ENCODE measurements around the gene MARCHF4. TPM values are rescaled to one million over a fixed set of nuclear protein-coding genes. Genes with fewer than 3 reads are reported as not detected.

The MARCHF4 gene
- total RNA-seq, 4 donors from 2014 or later, result 0.15 TPM; not detected in 3

- 38 to 48% methylated on average over 3 of the region's 3 CpGs for WGBS, 2 donors
- H3K4me3 ChIP-seq (replicated peaks in 1 of 3), result no peak overlapping the region
- TF ChIP-seq, protein P1, sequence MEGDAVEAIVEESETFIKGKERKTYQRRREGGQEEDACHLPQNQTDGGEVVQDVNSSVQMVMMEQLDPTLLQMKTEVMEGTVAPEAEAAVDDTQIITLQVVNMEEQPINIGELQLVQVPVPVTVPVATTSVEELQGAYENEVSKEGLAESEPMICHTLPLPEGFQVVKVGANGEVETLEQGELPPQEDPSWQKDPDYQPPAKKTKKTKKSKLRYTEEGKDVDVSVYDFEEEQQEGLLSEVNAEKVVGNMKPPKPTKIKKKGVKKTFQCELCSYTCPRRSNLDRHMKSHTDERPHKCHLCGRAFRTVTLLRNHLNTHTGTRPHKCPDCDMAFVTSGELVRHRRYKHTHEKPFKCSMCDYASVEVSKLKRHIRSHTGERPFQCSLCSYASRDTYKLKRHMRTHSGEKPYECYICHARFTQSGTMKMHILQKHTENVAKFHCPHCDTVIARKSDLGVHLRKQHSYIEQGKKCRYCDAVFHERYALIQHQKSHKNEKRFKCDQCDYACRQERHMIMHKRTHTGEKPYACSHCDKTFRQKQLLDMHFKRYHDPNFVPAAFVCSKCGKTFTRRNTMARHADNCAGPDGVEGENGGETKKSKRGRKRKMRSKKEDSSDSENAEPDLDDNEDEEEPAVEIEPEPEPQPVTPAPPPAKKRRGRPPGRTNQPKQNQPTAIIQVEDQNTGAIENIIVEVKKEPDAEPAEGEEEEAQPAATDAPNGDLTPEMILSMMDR (IDR thresholded peaks at IDR 0.05), result no peak
- no peak for TF ChIP-seq POLR2A (IDR thresholded peaks at IDR 0.05)
- peak overlapping the region in 1 of 3 donors; percentile 18 for H3K27ac ChIP-seq
- peaks cover 6 to 10% of the 10 kb centered on the region in 2 donors for H3K36me3 ChIP-seq
- intact Hi-C loops (cut with DNase I), result loop anchor here (10.0 kb wide), 1 partner anchor 79 kb away; the partner anchor contains the start of gene RPL37A
- H3K27me3 ChIP-seq, result no peaks in the 10 kb centered on the region
- peak; percentile 45 to 55 for DNase-seq
- no peaks in the 10 kb centered on the region for H3K9me3 ChIP-seq
- H3K4me1 ChIP-seq, result peaks cover 0 to 13% of the 10 kb centered on the region in 2 donors
Observed at GRCh38 chr2:216415541-216415940, 43.3 kb upstream of the MARCHF4 start.

GRCh38 chr2:216414772-216415319, 42.6 kb upstream of the MARCHF4 start:
- Histone ChIP-seq H3K36me3 (peaks cover 0 to 4% of the 10 kb centered on the region in 2 donors), H3K4me3 (replicated peaks in 1 of 3) (no peak overlapping the region), H3K27ac (no peak overlapping the region), H3K4me1 (peaks cover 0 to 13% of the 10 kb centered on the region in 2 donors), H3K9me3 (no peaks in the 10 kb centered on the region), H3K27me3 (no peaks in the 10 kb centered on the region)
- TF ChIP-seq, protein P1 (IDR thresholded peaks at IDR 0.05), result no peak
- TF ChIP-seq POLR2A (IDR thresholded peaks at IDR 0.05), result no peak
- WGBS, 2 donors, result 93 to 94% methylated on average over 3 of the region's 3 CpGs
- intact Hi-C loops (cut with DNase I), result loop anchor here (10.0 kb wide), 1 partner anchor 80 kb away; the partner anchor contains the start of gene RPL37A
- DNase-seq, result no peak

- Histone ChIP-seq H3K27ac (no peak overlapping the region), H3K36me3 (peaks cover 0 to 4% of the 10 kb centered on the region in 2 donors), H3K4me1 (peaks cover 0 to 13% of the 10 kb centered on the region in 2 donors), H3K4me3 (replicated peaks in 1 of 3) (no peak overlapping the region), H3K9me3 (no peaks in the 10 kb centered on the region), H3K27me3 (no peaks in the 10 kb centered on the region)
- no peak for DNase-seq
- 96 to 97% methylated on average over 5 of the region's 5 CpGs for WGBS, 2 donors
- intact Hi-C loops (cut with DNase I), result loop anchor here (10.0 kb wide), 1 partner anchor 81 kb away; the partner anchor contains the start of gene RPL37A
- TF ChIP-seq POLR2A (IDR thresholded peaks at IDR 0.05), result no peak
Observed at GRCh38 chr2:216413882-216414281, 41.6 kb upstream of the MARCHF4 start.

DNA sequence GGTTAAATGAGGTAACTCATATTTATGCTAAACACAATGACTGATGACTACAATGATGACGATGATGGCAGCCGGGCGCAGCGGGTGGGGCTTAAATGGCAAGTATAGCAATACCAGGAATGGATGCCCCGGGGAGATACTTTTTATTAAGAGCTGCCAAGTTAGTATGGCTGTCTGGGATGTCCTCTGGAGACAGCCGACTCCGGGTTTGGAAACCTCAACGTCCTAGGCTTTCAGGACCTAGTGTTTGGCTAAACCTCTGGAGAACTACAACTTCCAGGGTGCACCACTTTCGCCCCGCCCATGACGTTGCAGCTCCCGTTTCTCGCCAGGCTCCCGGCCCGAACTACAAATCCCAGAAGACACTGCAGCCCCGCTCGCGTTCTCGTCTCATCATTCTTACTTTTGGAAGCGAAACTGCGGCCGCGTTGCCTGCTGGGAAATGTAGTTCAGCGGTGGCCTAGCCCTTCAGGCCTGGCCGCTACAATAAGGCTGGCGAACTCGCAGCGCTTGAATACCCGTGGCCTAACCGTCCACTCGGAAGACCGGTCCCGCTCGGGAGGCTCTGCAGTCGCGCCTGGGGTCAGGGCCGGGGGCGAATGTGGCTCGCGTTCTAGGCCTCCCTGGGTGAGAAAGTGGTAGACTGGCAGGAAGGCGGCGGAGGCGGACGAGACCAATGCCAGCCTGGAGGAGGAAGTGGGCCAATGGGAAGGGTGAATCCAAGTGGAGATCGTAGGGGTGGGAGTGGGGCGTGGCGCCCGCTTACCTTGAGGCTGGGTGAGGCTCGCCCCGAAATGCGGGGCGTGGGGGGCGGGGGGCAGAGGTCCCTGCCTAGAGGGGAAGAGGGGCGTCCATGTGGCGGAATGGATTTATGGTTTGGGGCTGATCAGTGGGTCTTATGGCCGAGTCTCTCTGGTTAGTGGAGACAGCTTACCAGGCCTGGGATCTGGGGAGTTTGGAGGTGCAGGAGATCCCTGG, 40.0 kb upstream of the MARCHF4 start, which contains the start of gene SMARCAL1:
SMARCAL1 (plus strand) TSS at position 463 of the 978 bp plus-strand sequence. CDS start 2,221 bp downstream, outside the sequence.
- WGBS, 2 donors, result 7 to 9% methylated on average over 40 to 56 of the region's 56 CpGs
- peaks cover 0 to 13% of the 10 kb centered on the region in 2 donors for H3K4me1 ChIP-seq
- TF ChIP-seq, protein P1 (IDR thresholded peaks at IDR 0.05), result peak in 1 of 6 experiments; percentile 9
- TF ChIP-seq POLR2A (IDR thresholded peaks at IDR 0.05), result peak in 1 of 2 donors; percentile 54
- DNase-seq, result peak; percentile 99
- H3K36me3 ChIP-seq, result peaks cover 0 to 4% of the 10 kb centered on the region in 2 donors
- H3K9me3 ChIP-seq, result no peaks in the 10 kb centered on the region
- no peaks in the 10 kb centered on the region for H3K27me3 ChIP-seq
- intact Hi-C loops (cut with DNase I), result loop anchor here (10.0 kb wide), 1 partner anchor 82 kb away; the partner anchor contains the start of gene RPL37A
- peak within 1 kb of the TSS; percentile 97 to 99 (median 98) for H3K27ac ChIP-seq
- H3K4me3 ChIP-seq (replicated peaks in 1 of 3), result peak within 1 kb of the TSS; percentile 30 to 65 (median 55)

GRCh38 chr2:216410550-216410949, 38.3 kb upstream of the MARCHF4 start:
- no peaks in the 10 kb centered on the region for H3K36me3 ChIP-seq
- TF ChIP-seq POLR2A (IDR thresholded peaks at IDR 0.05), result no peak
- TF ChIP-seq, protein P1 (IDR thresholded peaks at IDR 0.05), result no peak
- H3K27me3 ChIP-seq, result no peaks in the 10 kb centered on the region
- no peak overlapping the region for H3K4me3 ChIP-seq (replicated peaks in 1 of 3)
- H3K27ac ChIP-seq, result no peak overlapping the region
- intact Hi-C loops (cut with DNase I), result loop anchor here (10.0 kb wide), 1 partner anchor 84 kb away; the partner anchor contains the start of gene RPL37A
- no peak for DNase-seq
- no peaks in the 10 kb centered on the region for H3K9me3 ChIP-seq
- peaks cover 0 to 4% of the 10 kb centered on the region in 2 donors for H3K4me1 ChIP-seq
- WGBS, 2 donors, result 86 to 90% methylated on average over 7 of the region's 7 CpGs

All from thyroid gland (tissue), 4 donors.